Smooth muscle cell (in vitro differentiated cells): ENCODE measurements around the gene PPP1R1A. TPM values are rescaled to one million over a fixed set of nuclear protein-coding genes. Genes with fewer than 3 reads are reported as not detected.

ENCODE experiments used
- polyA plus RNA-seq: library from polyadenylated mRNA; unstranded; fragments of >200 nt; fragmentation: Nextera tagmentation; extraction: Ambion mirVana; gene quantifications from 2 replicates; pipeline ENCODE4 v1.2.1, GENCODE V29; 2016
- total RNA-seq: library from RNA; depleted of rRNA; stranded (reverse); fragments of >200 nt; gene quantifications from 2 replicates; pipeline ENCODE4 v1.2.3, GENCODE V29; 2014

Gene PPP1R1A
- total and polyA plus RNA-seq, 2 experiments from 2014 or later, result 0.31 TPM; not detected in 1

Other genes starting within 250 kb of the PPP1R1A start
- 0.09 and 0.13 TPM in 2 replicates for gene GPR84, start 224.2 kb downstream of the PPP1R1A start, total RNA-seq
- gene GPR84, start 224.2 kb downstream of the PPP1R1A start, polyA plus RNA-seq, result 0.46 TPM in 1 of 2 replicates, not detected in the other
- 9.3 and 20.2 TPM in 2 replicates for gene ZNF385A, start 203.9 kb downstream of the PPP1R1A start, total RNA-seq
- 6.5 and 17.2 TPM in 2 replicates for gene ZNF385A, start 203.9 kb downstream of the PPP1R1A start, polyA plus RNA-seq
- 151 and 163 TPM in 2 replicates for gene ITGA5, start 169.4 kb downstream of the PPP1R1A start, total RNA-seq
- gene ITGA5, start 169.4 kb downstream of the PPP1R1A start, polyA plus RNA-seq, result 192 and 202 TPM in 2 replicates
- gene GTSF1, start 115.1 kb downstream of the PPP1R1A start, total RNA-seq, result not detected in 2 replicates
- not detected in 2 replicates for gene GTSF1, start 115.1 kb downstream of the PPP1R1A start, polyA plus RNA-seq
- 0.04 TPM in 1 of 2 replicates, not detected in the other for gene NCKAP1L, start 90.9 kb downstream of the PPP1R1A start, total RNA-seq
- gene NCKAP1L, start 90.9 kb downstream of the PPP1R1A start, polyA plus RNA-seq, result not detected in 2 replicates
- gene PDE1B, start 39.1 kb downstream of the PPP1R1A start, total RNA-seq, result 0.04 TPM in 1 of 2 replicates, not detected in the other
- not detected in 2 replicates for gene PDE1B, start 39.1 kb downstream of the PPP1R1A start, polyA plus RNA-seq
- not detected in 2 replicates for gene LACRT, start 46.2 kb upstream of the PPP1R1A start, total RNA-seq
- gene LACRT, start 46.2 kb upstream of the PPP1R1A start, polyA plus RNA-seq, result not detected in 2 replicates
- not detected in 2 replicates for gene DCD, start 59.7 kb upstream of the PPP1R1A start, total RNA-seq
- not detected in 2 replicates for gene DCD, start 59.7 kb upstream of the PPP1R1A start, polyA plus RNA-seq